Lung microvascular endothelial cell (primary cell): ENCODE results near the gene SKOR2. TPM values are rescaled to one million over a fixed set of nuclear protein-coding genes. Genes with fewer than 3 reads are reported as not detected.
"Not testable (repeated sequence)": the region's sequence is repeated elsewhere in the genome, so short reads cannot be mapped to it uniquely, and the experiment has no call there.

Experiments used
- DNase-seq, 2 donors: peaks; one replicate each; pipeline versions ENCODE4 v3.0.0 to v3.0.0-alpha.2; 2010; ENCODE audit warnings: low read depth in 2 of 2
- total RNA-seq: library from RNA; depleted of rRNA; stranded (reverse); fragments of >200 nt; gene quantifications from 2 replicates; pipeline ENCODE4 v1.2.1, GENCODE V29; 2014

The SKOR2 gene
- total RNA-seq, 1 donor from 2014 or later, result not detected

DNA sequence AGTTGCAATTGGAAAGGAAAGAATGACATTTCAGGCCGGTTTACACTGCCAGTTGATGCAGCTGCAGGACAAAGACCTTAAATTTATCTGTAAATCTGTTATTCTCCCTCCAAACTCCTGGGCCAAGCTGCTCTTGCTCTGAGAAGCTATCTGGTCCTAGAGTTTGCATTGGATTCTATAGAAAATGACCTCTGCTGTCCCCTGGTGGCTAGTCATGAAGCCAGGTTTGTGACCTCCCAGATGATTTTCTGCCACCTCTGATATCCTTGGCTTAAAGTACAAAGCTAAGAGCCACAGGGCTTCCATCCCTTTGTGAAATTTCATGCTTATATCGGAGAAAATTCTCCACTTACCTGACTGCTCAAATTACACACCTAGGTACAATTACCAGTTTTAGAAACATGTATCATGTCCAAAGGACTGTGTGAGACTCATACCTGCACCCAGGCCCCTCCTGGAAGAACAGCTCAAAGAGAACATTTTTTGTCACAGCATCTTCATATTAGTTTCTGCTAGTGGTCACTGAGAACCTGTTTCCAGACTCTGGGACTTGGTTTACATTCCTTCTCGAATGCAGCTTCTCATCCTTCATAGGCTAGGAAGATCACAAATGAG, 46.4 kb downstream of the SKOR2 start:
- DNase-seq, result peak; percentile 51 to 70

DNA sequence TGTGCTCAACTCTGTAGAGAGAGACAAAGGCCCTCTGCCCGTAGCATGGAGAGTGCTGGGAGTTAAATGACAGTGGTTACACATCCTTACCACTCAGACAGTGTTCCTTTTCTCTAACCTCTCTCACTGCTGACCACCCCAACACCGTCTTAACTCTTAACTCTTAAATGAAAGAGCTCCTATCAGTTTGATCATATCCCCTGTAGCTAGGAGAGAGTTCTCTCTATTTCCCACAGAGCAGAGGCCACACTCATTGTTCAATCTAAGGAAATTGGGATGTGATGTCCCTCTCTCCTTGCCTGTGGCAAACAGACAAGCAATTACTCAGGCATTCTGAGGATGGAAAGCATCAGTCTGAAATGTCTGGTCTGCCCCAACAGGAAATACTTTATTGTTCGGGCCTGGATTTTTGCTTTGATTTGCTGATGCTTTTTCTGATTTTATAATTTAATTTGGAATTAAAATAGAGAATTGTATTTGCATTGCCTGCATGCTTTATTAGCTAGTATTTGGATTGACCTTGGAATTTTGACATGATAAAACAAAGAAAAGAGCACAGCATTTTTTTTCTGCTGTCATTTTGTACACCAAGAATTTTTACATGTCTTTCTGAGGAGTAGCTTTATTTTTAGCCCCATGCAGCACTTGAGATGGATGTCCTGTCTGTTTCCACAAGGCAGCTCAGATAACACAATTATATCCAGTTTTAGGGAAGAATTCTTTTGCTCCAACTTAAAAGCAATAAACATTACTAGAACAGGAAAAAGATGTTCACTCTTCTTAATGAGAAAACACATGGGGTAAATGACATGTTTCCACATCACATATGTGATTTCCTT, 47.6 kb downstream of the SKOR2 start:
- DNase-seq, result no peak

DNA sequence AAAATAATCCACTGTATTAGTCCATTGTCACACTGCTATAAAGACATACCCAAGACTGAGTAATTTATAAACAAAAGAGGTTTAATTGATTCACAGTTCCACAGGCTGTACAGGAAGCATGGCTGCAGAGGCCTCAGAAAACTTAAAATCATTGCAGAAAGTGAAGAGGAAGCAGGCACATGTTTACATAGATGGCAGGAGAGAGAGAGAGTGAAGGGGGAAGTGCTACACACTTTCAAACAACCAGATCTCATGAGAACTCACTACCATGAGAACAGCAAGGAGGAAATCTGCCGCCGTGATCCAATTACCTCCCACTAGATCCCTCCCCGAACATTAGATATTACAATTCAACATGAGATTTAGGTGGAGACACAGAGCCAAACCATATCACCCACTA, 55.5 kb downstream of the SKOR2 start:
- not testable (repeated sequence) for DNase-seq

DNA sequence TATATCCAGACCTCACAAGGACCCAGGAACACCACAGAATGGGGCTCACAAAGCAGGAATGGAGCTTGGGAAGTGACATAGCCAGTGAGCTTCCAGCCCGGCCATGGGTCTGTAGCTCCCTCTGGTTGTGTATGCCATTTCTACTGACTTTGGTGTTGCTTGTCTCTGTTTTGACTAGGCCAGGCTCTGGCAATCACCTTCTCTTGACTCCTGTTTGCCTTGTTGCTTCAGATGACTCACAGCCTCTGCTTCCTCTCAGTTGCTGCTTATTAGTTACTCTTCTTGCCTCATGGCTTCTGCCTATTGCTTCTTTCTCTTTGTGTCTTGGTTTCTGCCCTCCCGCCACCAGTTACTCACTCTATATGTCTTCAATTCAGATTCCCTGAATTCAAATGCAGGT, 59.5 kb downstream of the SKOR2 start:
- DNase-seq, result peak; percentile 4 to 73

DNA sequence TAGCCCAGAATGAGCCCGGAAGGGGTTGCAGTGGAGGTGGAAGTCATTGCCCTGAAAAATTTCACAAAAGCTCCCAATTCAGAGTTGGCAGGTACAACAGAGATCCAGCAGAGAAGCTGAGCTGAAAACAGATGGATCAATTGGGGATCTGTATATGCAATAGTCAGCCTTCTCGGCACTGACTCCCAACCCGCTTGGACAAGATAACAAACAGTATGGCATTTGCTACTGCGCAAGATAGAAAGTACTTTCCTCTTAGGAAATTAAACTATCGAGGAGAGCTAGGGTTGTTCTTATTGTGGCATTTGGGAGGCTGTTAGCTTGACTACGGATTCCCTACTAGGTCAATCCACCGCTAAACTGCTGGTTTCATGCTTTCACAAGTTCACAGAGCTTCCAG, 63.7 kb downstream of the SKOR2 start:
- DNase-seq, result no peak

DNA sequence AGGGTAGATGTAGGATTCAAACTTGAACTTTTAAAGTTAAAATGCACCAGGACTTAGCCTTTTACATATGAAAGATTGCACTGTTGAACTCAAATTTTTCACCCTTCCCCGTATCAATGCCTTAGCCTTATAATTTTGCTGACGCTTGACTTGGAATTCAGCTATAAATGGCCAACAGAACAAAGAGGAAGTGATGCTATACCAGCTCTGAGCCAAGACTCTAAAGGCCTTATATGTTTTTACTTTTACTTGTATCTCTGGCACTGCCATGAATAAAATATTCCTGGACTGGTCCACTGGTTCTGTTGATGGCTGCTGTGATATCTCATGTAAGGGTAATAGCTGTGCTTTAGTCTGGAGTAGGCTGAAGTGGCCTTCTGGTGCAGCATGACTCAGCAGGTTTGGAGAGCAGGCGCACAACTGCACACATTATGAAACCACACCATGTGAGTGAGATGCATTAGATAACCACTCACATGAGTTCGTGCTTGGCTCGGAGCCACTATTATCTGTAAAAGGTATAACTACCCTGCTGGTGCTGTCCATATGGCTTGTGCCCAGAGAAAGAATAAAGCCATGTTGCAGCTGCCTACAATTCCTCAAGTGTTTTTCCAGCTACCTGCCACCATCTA, 66.9 kb downstream of the SKOR2 start:
- peak; percentile 85 to 90 for DNase-seq

DNA sequence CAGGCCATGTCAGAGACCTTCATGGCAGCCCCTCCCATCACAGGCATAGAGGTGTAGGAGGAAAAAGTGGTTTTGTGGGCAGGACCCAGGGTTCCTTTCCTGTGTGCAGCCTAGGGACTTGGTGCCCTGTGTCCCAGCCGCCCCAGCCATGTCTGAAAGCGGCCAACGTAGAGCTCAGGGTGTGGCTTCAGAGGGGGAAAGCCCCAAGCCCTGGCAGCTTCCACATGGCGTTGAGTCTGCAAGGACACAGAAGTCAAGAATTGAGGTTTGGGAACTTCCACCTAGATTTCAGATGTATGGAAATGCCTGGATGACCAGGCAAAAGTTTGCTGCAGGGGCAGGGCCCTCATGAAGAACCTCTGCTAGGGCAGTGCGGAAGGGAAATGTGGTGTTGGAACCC, 69.3 kb downstream of the SKOR2 start:
- DNase-seq, result not testable (repeated sequence)

DNA sequence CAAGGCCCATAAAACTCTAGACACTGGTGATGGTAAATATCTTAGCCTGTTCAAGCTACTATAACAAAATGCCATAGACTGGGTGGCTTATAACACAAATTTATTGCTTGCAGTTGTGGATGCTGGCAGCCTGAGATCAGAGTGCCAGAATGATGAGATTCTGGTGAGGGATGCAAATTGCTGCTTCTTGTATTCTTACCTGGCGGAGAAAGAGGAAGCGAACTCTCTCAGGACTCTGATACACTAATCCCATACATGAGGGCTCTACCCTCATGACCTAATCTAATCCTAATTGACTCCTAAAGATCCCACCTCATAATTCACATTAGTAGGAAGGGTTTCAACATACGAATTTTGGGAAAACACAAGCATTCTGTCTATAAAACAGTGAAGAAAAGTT, 70.7 kb downstream of the SKOR2 start:
- no peak for DNase-seq

DNA sequence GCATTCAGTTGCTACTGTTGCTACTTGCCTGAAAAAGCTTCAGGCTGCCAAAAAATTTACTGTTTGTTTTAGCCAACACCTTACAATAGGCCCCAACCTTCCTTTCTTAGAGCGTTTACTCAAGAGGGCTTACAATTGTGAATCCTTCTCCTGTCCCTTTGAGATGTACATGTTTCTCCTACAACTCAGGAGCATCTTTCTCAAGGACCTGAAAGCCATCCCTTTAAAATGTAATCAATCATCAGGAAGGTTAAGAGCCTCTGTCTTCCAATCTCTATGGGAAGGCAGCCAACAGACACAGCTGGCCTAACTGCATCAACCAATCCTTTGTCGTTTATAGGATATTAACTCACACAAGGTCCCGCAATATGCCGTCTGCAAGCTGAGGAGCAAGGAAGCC, 71.9 kb downstream of the SKOR2 start:
- DNase-seq, result no peak

DNA sequence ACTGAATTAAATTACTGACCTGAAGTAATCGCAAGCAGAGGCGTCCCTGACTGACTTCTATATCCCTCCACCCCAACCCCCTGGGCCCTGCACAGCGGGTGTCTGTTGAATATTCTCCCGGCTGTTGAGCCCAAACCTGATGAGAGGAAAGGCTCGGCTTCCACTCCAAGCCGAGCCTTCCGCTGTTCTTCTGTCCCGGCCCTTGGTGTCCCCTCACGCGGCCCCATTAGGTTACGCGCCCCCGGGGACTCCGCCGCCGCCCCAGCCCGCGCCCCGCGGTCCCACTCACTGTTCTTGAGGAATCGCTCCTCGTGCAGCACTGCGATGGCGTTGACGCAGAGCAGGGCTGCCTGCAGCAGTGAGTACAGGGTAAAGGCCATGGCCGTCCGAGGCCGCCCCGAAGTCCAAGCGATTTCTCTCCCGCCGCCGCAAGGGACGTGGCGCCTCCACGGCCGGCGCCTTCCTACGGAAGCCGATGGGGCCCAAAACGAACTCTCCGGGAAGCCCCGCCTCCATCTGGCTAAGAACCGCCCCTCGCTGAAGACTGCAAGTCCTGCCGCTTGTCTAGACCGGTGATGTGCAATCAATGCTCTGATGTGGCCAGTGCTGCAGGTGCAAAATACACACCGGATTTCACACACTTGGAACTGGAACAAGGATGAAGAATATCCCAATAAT, 75.4 kb downstream of the SKOR2 start, which contains the start of gene IER3IP1:
Gene IER3IP1, minus strand, starts transcription at position 467 of the 678 bp plus-strand sequence. Its CDS starts 87 bp downstream, at position 380.
- DNase-seq, result peak; percentile 94 to 95

DNA sequence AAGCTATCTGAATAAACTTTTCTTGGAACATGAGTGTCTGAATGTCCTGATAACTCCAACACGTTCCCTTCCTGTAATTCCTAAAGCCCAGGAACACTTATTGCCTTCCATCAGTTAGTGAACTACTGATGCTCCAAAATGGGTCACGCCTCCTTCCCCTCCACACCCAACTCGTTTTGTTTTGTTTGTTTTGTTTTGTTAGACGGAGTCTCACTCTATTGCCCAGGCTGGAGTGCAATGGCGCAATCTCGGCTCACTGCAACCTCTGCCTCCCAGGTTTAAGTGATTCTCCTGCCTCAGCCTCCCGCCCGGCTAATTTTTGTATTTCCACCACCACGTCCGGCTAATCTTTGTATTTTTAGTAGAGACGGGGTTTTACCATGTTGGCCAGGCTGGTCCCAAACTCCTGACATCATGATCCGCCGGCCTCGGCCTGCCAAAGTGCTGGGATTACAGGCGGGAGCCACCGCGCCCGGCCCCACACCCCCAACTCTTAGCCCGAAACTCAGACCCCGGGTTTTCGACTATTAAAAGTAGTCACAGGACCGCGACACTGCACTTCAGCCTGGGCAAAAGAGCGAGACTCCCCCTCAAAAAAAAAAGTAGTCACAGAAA, 76.1 kb downstream of the SKOR2 start:
- peak; percentile 8 to 37 for DNase-seq

DNA sequence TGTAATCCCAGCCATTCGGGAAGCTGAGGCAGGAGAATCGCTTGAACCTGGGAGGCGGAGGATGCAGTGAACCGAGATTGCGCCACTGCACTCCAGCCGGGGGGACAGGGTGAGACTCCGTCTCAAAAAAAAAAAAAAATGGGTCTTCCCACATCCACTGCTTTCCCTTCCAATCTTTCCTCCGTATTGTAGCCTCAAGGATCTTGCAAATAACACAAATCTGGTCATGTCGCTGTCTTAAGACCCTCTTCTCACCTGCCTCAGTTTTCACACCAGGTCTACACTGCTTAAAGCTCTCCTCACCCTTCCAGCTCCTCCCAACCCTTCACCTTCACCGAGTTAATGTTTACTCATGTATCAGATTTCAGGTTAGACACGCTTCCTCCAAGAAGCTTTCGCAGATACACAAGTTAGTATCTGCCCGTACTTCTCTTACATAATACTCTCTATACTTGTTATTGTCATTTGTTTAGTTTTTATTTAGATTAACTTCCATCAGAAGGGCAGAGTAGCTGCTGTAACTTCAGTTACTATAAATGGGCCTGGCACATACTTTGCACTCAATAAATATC, 76.8 kb downstream of the SKOR2 start:
- no peak for DNase-seq

DNA sequence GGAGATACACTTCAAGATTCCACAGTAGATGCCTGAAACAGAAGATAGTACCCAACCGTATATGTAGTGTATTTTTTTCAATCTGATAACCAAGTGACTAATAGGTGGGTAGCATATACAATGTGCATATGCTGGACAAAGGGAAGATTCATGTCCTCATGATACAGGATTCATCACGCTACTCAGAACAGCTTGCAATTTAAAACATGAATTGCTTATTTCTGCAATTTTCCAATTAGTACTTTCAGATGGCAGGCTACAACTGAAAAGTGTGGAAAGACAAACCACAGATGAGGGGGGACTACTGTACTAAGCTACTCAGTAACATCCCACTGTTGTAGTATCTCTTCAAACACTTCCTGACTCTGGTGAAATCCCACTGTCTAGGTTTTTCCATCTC, 79.0 kb downstream of the SKOR2 start:
- no peak for DNase-seq

DNA sequence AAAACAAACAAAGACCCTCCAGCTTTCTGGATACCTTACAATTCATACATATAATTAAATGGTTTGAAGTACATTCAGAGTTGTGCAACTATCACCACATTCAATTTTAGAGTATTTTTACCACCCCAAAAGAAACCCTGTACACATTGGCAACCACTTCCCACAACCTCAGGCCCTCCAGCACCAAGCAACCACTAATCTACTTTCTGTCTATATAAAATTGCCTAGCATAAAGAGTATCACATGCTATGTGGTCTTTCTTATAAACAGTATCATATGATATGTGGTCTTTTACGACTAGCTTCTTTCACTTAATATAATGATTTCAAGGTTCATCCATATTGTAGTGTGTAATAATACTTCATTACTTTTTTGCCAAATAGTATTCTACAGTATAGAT, 82.5 kb downstream of the SKOR2 start:
- DNase-seq, result no peak

DNA sequence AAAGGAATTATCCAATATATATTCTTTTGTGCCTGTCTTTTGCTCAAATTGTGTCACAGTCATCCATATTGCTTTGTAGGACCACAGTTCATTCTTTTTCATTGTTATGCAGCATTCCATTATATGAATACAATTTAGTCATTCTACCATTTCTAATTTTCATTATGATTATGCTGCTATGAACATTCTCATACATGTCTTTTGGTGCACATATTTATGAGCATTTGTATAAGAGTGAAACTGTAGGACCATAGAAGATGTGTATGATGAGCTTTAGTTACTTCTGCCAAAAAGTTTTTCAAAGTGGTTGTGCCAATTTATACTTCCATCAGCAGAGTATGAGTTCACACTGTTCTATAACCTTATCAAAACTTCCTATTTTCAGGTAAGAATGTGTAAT, 83.0 kb downstream of the SKOR2 start:
- no peak for DNase-seq

DNA sequence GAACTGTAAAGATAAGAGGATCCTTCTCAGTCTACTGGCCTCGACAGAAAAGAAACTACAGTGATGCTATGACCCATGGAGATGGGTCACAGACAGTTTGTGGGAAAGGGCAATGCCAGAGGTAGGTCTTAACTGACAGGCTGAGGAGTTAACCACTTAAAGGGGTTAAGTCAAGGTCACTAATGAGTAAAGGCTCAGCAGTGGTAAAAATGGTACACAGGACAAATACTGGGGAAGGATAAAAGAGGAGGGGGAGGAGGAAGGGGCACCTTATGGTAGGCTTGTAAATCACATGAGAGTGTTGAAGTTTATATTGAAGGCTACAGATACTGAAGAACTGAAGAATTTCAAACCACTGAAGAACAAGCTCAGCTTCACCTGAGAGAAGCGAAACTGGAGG, 85.2 kb downstream of the SKOR2 start:
- DNase-seq, result no peak

DNA sequence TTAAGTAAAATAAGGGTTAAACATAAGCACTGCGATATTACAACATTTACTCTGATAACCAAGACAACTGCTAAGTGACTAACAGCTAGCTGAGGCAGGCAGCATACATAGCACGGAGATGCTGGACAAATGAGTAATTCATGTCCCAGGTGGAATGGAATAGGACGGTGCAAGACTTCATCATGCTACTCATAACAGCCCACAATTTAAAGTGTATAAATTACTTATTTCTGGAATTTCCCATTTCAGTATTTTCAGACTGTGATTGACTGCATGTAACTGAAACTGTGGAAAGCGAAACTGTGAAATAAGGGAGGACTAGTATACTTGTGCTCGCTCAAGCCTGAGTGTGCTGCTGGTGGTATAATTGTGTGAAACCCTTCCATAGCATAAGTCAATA, 88.2 kb downstream of the SKOR2 start:
- peak in 1 of 2 donors; percentile 20 for DNase-seq

DNA sequence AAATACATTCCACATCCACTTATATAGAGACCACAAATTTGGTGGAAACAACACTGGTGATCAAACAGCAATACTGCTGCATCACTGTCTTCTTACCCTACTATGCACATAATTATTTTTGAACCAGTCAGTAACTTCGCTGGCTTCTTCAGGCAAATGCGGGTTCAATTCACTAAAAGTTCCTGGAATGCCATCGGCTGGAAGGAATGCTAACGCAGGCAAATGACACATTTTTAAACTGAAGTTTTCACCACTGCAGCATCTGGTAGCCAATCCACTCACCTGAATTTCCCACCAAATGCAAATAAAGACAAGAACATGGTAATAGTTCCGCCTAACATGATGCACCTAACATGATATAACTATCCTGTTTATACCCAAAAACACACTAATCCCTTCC, 91.2 kb downstream of the SKOR2 start:
- DNase-seq, result no peak

DNA sequence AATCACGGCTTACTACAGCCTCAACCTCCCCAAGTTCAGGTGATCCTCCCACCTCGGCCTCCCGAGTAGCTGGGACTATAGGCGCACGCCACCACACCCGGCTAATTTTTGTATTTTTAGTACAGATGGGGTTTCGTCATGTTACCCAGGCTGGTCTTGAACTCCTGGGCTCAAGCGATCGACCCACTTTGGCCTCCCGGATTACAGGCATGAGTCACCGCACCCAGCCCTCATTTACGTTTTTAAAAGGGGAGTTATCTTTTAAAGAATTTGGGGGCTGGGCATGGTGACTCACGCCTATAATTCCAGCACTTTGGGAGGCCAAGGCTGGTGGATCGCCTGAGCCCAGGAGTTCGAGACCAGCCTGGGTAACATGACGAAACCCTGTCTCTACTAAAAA, 93.1 kb downstream of the SKOR2 start:
- DNase-seq, result not testable (repeated sequence)
